Prostate gland (tissue), 2 donors: ENCODE results near the gene NSL1. TPM values are rescaled to one million over a fixed set of nuclear protein-coding genes. Genes with fewer than 3 reads are reported as not detected.

Experiments used
- DNase-seq: peaks from one replicate; pipeline ENCODE4 v3.0.0-alpha.2; 2019; ENCODE audit warnings: low spot score
- H3K27ac ChIP-seq, 2 donors: fragments of 200-600 bp; sonication (generic); 2 replicates each; pipeline ENCODE4 v1.5.1; 2017 to 2019
- H3K27me3 ChIP-seq: fragments of 200-600 bp; sonication (generic); replicated peaks from 2 replicates; pipeline ENCODE4 v1.5.1; 2019; ENCODE audit not compliant: insufficient read depth
- H3K36me3 ChIP-seq, 2 donors: fragments of 200-600 bp; sonication (generic); 1 replicate in 1 of 2; 2 replicates in 1 of 2; pipeline versions ENCODE4 v1.5.1 to v1.8.1; 2017 to 2019
- H3K4me1 ChIP-seq: fragments of 200-600 bp; sonication (generic); replicated peaks from 2 replicates; pipeline ENCODE4 v1.5.1; 2019
- H3K4me3 ChIP-seq, 2 donors: fragments of 200-600 bp; sonication (generic); 2 replicates each; pipeline ENCODE4 v1.5.1; 2017 to 2019
- H3K9me3 ChIP-seq: fragments of 200-600 bp; sonication (generic); 2 replicates; pipeline ENCODE4 v1.5.1; 2017
- CTCF ChIP-seq, 4 experiments: fragments of 200-600 bp in 2 of 4; fragments of 450-650 bp in 2 of 4; sonication (generic) in 2 of 4; IDR thresholded peaks; 1 replicate in 3 of 4; 2 replicates in 1 of 4; pipeline ENCODE4 v1.5.1; 2016 to 2019; ENCODE audit warnings: antibody characterized with exemption in 4 of 4, mild to moderate bottlenecking in 2 of 4, moderate library complexity in 2 of 4
- POLR2A ChIP-seq: fragments of 450-650 bp; IDR thresholded peaks from one replicate; pipeline ENCODE4 v1.6.1; 2016; ENCODE audit warnings: antibody characterized with exemption, mild to moderate bottlenecking
- POLR2AphosphoS5 ChIP-seq: sonication (generic); formaldehyde crosslinking; IDR thresholded peaks from one replicate; pipeline ENCODE4 v1.6.1; 2017; ENCODE audit warnings: antibody characterized with exemption
- WGBS: methylation state at CpG from one replicate; pipeline ENCODE4 v1.1.5; 2018; 5-methylcytosine and 5-hydroxymethylcytosine counted together
- intact Hi-C: fragments of 100-400 bp; cut with DNase I; formaldehyde crosslinking; loops from one replicate; pipeline ENCODE4 v1.14.2; 2022
- total RNA-seq, 2 donors: library from RNA; depleted of rRNA; stranded (reverse); fragments of >200 nt; gene quantifications; one replicate each; pipeline ENCODE4 v1.1.0, GENCODE V29; 2016

NSL1 gene
- total RNA-seq, 2 donors from 2014 or later, result 31.6 to 42.6 TPM

GRCh38 chr1:212696721-212697331 is 94.8 kb downstream of the NSL1 start:
- no peak for DNase-seq
- H3K4me1 ChIP-seq, result peaks cover 7% of the 10 kb centered on the region
- H3K4me3 ChIP-seq, result no peak overlapping the region
- H3K27me3 ChIP-seq, result no peaks in the 10 kb centered on the region
- H3K36me3 ChIP-seq, result no peaks in the 10 kb centered on the region
- H3K27ac ChIP-seq, result no peak overlapping the region
- intact Hi-C loops, result no loop called here
- TF ChIP-seq POLR2AphosphoS5 (no peak), POLR2A (no peak), CTCF (IDR thresholded peaks at IDR 0.05) (no peak)
- H3K9me3 ChIP-seq, result no peaks in the 10 kb centered on the region
- whole genome bisulfite sequencing, result 81% methylated on average over 13 of the region's 13 CpGs

GRCh38 chr1:212692774-212693644 is 98.6 kb downstream of the NSL1 start:
- TF ChIP-seq POLR2AphosphoS5, result no peak
- no peak for TF ChIP-seq POLR2A
- TF ChIP-seq CTCF (IDR thresholded peaks at IDR 0.05), result no peak
- H3K4me3 ChIP-seq, result no peak overlapping the region
- intact Hi-C loops, result no loop called here
- WGBS, result 97% methylated on average over 9 of the region's 9 CpGs
- no peaks in the 10 kb centered on the region for H3K36me3 ChIP-seq
- DNase-seq, result no peak
- H3K27me3 ChIP-seq, result no peaks in the 10 kb centered on the region
- H3K4me1 ChIP-seq, result no peaks in the 10 kb centered on the region
- H3K9me3 ChIP-seq, result no peaks in the 10 kb centered on the region
- H3K27ac ChIP-seq, result no peak overlapping the region

GRCh38 chr1:212691561-212692071 is 100.0 kb downstream of the NSL1 start:
- H3K27ac ChIP-seq, result no peak overlapping the region
- intact Hi-C loops, result no loop called here
- H3K9me3 ChIP-seq, result no peaks in the 10 kb centered on the region
- H3K27me3 ChIP-seq, result no peaks in the 10 kb centered on the region
- H3K4me1 ChIP-seq, result no peaks in the 10 kb centered on the region
- H3K36me3 ChIP-seq, result no peaks in the 10 kb centered on the region
- TF ChIP-seq POLR2A, result no peak
- no peak for TF ChIP-seq CTCF (IDR thresholded peaks at IDR 0.05)
- no peak for TF ChIP-seq POLR2AphosphoS5
- WGBS, result 76% methylated on average over 9 of the region's 9 CpGs
- H3K4me3 ChIP-seq, result no peak overlapping the region
- no peak for DNase-seq

- Histone ChIP-seq H3K4me1 (no peaks in the 10 kb centered on the region), H3K27ac (no peak overlapping the region), H3K27me3 (no peaks in the 10 kb centered on the region), H3K9me3 (no peaks in the 10 kb centered on the region), H3K36me3 (no peaks in the 10 kb centered on the region), H3K4me3 (no peak overlapping the region)
- TF ChIP-seq POLR2AphosphoS5 (no peak), POLR2A (no peak), CTCF (IDR thresholded peaks at IDR 0.05) (no peak)
- WGBS, result 90% methylated on average over 4 of the region's 4 CpGs
- DNase-seq, result no peak
- intact Hi-C loops, result no loop called here
Observed at GRCh38 chr1:212690816-212691403, 100.7 kb downstream of the NSL1 start.
